ENCODE results near the gene ELAC2. TPM values are rescaled to one million over a fixed set of nuclear protein-coding genes. Genes with fewer than 3 reads are reported as not detected.

Gene ELAC2
- total RNA-seq, 1 experiment from 2014 or later = 84.5 TPM

- TF ChIP-seq POLR2A (IDR thresholded peaks at IDR 0.05; ENCODE audit: borderline replicate concordance, extremely low read depth, insufficient read depth, insufficient read length) (no peak), ZFX (IDR thresholded peaks at IDR 0.05) (no peak), SP1 (IDR thresholded peaks at IDR 0.05; ENCODE audit: low read depth) (no peak), RAD21 (IDR thresholded peaks at IDR 0.05; ENCODE audit: low read depth) (no peak), ZBTB33 (IDR thresholded peaks at IDR 0.05; ENCODE audit: extremely low read depth, insufficient replicate concordance, low read length) (no peak)
Observed at GRCh38 chr17:12953156-12953555, 64.7 kb downstream of the ELAC2 start (continued).

GRCh38 chr17:12952012-12952411 lies 65.8 kb downstream of the ELAC2 start:
- Histone ChIP-seq H3K9me3 (ENCODE audit: control insufficient read depth in 1 of 2, insufficient read depth in 1 of 2, low read depth in 1 of 2, low read length in 2 of 2) (no peaks in the 10 kb centered on the region), H3K4me1 (ENCODE audit: control insufficient read depth in 1 of 2, insufficient read depth in 2 of 2, low read length in 2 of 2) (no peaks in the 10 kb centered on the region), H3K36me3 (ENCODE audit: control insufficient read depth in 1 of 2, insufficient read depth in 2 of 2, low read length in 2 of 2) (no peaks in the 10 kb centered on the region), H2AFZ (ENCODE audit: low read depth, low read length, poor library complexity, severe bottlenecking) (no peak overlapping the region), H3K9me2 (ENCODE audit: insufficient read depth) (no peaks in the 10 kb centered on the region), H4K20me1 (ENCODE audit: insufficient read depth) (no peaks in the 10 kb centered on the region), H3K27me3 (ENCODE audit: insufficient read depth, low read length) (no peaks in the 10 kb centered on the region), H3K4me3 (replicated peaks in 1 of 2; ENCODE audit: low read depth in 1 of 2, low read length in 2 of 2) (no peak overlapping the region), H3K4me2 (ENCODE audit: low read length) (no peak overlapping the region), H3K79me2 (ENCODE audit: insufficient read depth, low read length) (no peaks in the 10 kb centered on the region), H3K27ac (ENCODE audit: low read depth, low read length) (no peak overlapping the region), H3K9ac (ENCODE audit: low read length) (no peak overlapping the region)
- RAD21 ChIA-PET (ENCODE audit: low non-redundant PET in 1 of 2, low total read pairs in 2 of 2, uncharacterized antibody in 2 of 2, unreplicated experiment in 2 of 2) = no interaction called here
- intact Hi-C loops (cut with micrococcal nuclease) = no loop called here
- POLR2A ChIA-PET = no interaction called here
- no TSS peak for BruUV-seq (replicated peaks)
- DNase-seq (ENCODE audit: low read depth, low spot score) (no peak), ATAC-seq (no peak)
- CTCF ChIA-PET = no interaction called here
- TF ChIP-seq RAD21 (IDR thresholded peaks at IDR 0.05; ENCODE audit: low read depth) (no peak), EZH2phosphoT487 (IDR thresholded peaks at IDR 0.05; ENCODE audit: borderline replicate concordance) (no peak), CBX3 (IDR thresholded peaks at IDR 0.05; ENCODE audit: low read depth) (no peak), ZNF274 (IDR thresholded peaks at IDR 0.05; ENCODE audit: low read depth, low read length) (no peak), EGR1 (IDR thresholded peaks at IDR 0.05; ENCODE audit: low read depth) (no peak), CTCF (IDR thresholded peaks at IDR 0.05 in 2 of 3, conservative IDR thresholded peaks at IDR 0.05 in 1 of 3; ENCODE audit: borderline replicate concordance in 1 of 3, insufficient read depth in 1 of 3, low read depth in 2 of 3, low read length in 2 of 3) (no peak), ELF1 (IDR thresholded peaks at IDR 0.05; ENCODE audit: borderline replicate concordance, low read depth) (no peak), SP1 (IDR thresholded peaks at IDR 0.05; ENCODE audit: low read depth) (no peak)

Measured in HCT116 (cell line).